ENCODE measurements around the gene KCNS1.

Gene KCNS1

DNA sequence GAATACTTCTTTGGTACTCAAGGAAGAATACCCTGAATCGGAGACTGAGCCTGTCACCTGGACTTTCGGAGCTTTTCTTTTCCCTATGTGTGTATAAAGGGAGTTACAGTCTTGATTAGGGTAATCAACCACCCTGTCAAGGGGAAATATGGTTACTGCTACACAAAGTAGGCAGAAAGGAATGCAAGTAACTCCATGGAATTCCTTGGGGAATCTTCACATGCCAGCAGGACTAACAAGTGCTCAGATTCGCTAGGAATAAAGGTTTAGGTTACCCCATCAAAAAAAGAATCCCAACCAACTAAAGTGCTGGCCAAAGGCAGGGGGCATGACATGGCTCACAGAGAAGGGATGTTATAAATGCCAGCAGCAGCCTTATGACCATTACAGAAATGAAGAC, 10.4 kb downstream of the KCNS1 start:
- Histone ChIP-seq H3K27me3 (ENCODE audit: insufficient read depth, poor library complexity, severe bottlenecking) (no peaks in the 10 kb centered on the region), H3K27ac (replicated peaks) (no peak overlapping the region), H3K4me3 (replicated peaks; ENCODE audit: insufficient read depth, low read length) (no peak overlapping the region)
- DNase-seq (ENCODE audit: low read depth in 1 of 2, low spot score in 1 of 2), result no peak
- TF ChIP-seq, protein P1, sequence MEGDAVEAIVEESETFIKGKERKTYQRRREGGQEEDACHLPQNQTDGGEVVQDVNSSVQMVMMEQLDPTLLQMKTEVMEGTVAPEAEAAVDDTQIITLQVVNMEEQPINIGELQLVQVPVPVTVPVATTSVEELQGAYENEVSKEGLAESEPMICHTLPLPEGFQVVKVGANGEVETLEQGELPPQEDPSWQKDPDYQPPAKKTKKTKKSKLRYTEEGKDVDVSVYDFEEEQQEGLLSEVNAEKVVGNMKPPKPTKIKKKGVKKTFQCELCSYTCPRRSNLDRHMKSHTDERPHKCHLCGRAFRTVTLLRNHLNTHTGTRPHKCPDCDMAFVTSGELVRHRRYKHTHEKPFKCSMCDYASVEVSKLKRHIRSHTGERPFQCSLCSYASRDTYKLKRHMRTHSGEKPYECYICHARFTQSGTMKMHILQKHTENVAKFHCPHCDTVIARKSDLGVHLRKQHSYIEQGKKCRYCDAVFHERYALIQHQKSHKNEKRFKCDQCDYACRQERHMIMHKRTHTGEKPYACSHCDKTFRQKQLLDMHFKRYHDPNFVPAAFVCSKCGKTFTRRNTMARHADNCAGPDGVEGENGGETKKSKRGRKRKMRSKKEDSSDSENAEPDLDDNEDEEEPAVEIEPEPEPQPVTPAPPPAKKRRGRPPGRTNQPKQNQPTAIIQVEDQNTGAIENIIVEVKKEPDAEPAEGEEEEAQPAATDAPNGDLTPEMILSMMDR (IDR thresholded peaks at IDR 0.05; ENCODE audit: insufficient read depth, low read length), result no peak
- no peak for TF ChIP-seq POLR2AphosphoS5 (IDR thresholded peaks at IDR 0.05; ENCODE audit: low read depth)
- no peak for TF ChIP-seq SPI1 (IDR thresholded peaks at IDR 0.05; ENCODE audit: borderline replicate concordance, low read depth)
- no peak for TF ChIP-seq GABPA (IDR thresholded peaks at IDR 0.05; ENCODE audit: low read depth)
- TF ChIP-seq, protein P2, sequence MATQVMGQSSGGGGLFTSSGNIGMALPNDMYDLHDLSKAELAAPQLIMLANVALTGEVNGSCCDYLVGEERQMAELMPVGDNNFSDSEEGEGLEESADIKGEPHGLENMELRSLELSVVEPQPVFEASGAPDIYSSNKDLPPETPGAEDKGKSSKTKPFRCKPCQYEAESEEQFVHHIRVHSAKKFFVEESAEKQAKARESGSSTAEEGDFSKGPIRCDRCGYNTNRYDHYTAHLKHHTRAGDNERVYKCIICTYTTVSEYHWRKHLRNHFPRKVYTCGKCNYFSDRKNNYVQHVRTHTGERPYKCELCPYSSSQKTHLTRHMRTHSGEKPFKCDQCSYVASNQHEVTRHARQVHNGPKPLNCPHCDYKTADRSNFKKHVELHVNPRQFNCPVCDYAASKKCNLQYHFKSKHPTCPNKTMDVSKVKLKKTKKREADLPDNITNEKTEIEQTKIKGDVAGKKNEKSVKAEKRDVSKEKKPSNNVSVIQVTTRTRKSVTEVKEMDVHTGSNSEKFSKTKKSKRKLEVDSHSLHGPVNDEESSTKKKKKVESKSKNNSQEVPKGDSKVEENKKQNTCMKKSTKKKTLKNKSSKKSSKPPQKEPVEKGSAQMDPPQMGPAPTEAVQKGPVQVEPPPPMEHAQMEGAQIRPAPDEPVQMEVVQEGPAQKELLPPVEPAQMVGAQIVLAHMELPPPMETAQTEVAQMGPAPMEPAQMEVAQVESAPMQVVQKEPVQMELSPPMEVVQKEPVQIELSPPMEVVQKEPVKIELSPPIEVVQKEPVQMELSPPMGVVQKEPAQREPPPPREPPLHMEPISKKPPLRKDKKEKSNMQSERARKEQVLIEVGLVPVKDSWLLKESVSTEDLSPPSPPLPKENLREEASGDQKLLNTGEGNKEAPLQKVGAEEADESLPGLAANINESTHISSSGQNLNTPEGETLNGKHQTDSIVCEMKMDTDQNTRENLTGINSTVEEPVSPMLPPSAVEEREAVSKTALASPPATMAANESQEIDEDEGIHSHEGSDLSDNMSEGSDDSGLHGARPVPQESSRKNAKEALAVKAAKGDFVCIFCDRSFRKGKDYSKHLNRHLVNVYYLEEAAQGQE (IDR thresholded peaks at IDR 0.05; ENCODE audit: insufficient replicate concordance, low read depth), result no peak

DNA sequence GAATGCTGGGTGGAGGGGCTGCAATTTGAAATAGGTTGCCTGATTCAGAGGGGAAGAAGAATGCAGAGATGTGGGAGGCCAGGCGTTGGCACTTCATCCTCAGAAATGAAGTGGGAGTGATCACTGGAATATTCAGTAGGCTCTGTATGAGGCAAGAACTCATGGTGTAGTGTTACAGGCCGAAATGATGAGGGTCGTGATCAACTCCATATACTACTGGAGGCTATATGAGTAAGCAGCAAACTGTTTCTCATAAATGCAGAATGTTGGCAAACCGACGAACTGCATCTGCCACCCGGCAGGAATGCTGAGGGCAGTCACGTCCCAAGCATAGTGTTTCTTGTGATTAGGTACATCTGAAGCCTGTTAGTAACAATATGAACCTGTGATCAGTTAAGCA, 12.7 kb downstream of the KCNS1 start:
- H3K27ac ChIP-seq (replicated peaks), result no peak overlapping the region
- DNase-seq (ENCODE audit: low read depth in 1 of 2, low spot score in 1 of 2), result no peak

DNA sequence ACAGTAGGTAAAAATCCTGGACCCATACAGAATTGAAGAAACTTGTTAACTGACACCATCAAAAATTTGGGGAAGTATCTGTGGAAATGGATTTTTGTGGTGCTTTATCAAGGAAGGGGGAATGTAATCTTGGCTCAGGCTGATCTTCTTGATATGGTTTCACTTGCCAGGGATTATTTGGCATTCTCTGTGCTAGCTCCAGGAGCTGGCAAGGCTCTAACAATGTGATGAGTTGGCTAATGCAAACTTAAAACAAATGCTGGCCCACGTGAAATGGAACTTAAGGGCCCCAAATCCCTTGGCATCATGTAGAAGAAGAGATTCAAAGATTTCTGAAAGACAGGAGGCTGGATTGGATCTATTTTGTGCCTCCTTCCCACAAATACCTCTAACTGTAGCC, 13.1 kb downstream of the KCNS1 start:
- no peaks in the 10 kb centered on the region for H3K27me3 ChIP-seq (ENCODE audit: insufficient read depth, poor library complexity, severe bottlenecking)
- H3K27ac ChIP-seq (replicated peaks), result no peak overlapping the region
- TF ChIP-seq, protein P2 (IDR thresholded peaks at IDR 0.05; ENCODE audit: insufficient replicate concordance, low read depth), result no peak
- TF ChIP-seq POLR2AphosphoS5 (IDR thresholded peaks at IDR 0.05; ENCODE audit: low read depth) (no peak), SPI1 (IDR thresholded peaks at IDR 0.05; ENCODE audit: borderline replicate concordance, low read depth) (no peak), GABPA (IDR thresholded peaks at IDR 0.05; ENCODE audit: low read depth) (no peak)
- TF ChIP-seq, protein P1 (IDR thresholded peaks at IDR 0.05; ENCODE audit: insufficient read depth, low read length), result no peak
- no peak for DNase-seq (ENCODE audit: low read depth in 1 of 2, low spot score in 1 of 2)
- H3K4me3 ChIP-seq (replicated peaks; ENCODE audit: insufficient read depth, low read length), result no peak overlapping the region

More for the DNA sequence above, 12.7 kb downstream of the KCNS1 start:
- TF ChIP-seq SPI1 (IDR thresholded peaks at IDR 0.05; ENCODE audit: borderline replicate concordance, low read depth) (no peak), GABPA (IDR thresholded peaks at IDR 0.05; ENCODE audit: low read depth) (no peak), POLR2AphosphoS5 (IDR thresholded peaks at IDR 0.05; ENCODE audit: low read depth) (no peak)
- TF ChIP-seq, protein P2 (IDR thresholded peaks at IDR 0.05; ENCODE audit: insufficient replicate concordance, low read depth), result no peak
- TF ChIP-seq, protein P1 (IDR thresholded peaks at IDR 0.05; ENCODE audit: insufficient read depth, low read length), result no peak
- no peaks in the 10 kb centered on the region for H3K27me3 ChIP-seq (ENCODE audit: insufficient read depth, poor library complexity, severe bottlenecking)
- H3K4me3 ChIP-seq (replicated peaks; ENCODE audit: insufficient read depth, low read length), result no peak overlapping the region
